Breast epithelium (tissue), 3 donors: ENCODE results near the gene CINP.

ENCODE experiments used
- POLR2A ChIP-seq: fragments of 450-650 bp; IDR thresholded peaks from one replicate; pipeline ENCODE4 v1.6.1; 2016; ENCODE audit warnings: antibody characterized with exemption, mild to moderate bottlenecking, moderate library complexity
- TF ChIP-seq, protein P1 (sequence below), 3 donors: fragments of 450-650 bp; IDR thresholded peaks; one replicate each; pipeline ENCODE4 v1.5.1; 2016 to 2017; ENCODE audit warnings: antibody characterized with exemption in 3 of 3, mild to moderate bottlenecking in 3 of 3, moderate library complexity in 3 of 3

DNA sequence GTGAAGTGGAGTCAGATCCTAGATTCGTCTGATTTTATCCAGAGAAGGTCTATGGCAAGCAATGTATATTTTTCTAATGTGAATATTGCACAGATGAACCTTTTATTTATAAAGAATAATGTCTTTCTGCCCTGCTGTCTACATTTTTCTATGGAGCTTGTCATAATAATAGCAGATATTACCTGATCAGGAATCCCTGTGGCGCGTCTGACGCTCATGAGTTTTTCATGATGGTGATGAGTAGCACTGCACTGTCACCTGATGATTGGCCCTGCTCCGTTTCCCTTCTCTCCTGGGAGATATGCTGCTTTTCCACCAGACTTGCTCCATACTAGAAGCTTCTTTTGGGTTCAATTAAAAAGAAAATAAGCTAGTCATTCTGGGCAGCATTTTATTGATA lies 20.5 kb downstream of the CINP start:
- TF ChIP-seq, protein P1, sequence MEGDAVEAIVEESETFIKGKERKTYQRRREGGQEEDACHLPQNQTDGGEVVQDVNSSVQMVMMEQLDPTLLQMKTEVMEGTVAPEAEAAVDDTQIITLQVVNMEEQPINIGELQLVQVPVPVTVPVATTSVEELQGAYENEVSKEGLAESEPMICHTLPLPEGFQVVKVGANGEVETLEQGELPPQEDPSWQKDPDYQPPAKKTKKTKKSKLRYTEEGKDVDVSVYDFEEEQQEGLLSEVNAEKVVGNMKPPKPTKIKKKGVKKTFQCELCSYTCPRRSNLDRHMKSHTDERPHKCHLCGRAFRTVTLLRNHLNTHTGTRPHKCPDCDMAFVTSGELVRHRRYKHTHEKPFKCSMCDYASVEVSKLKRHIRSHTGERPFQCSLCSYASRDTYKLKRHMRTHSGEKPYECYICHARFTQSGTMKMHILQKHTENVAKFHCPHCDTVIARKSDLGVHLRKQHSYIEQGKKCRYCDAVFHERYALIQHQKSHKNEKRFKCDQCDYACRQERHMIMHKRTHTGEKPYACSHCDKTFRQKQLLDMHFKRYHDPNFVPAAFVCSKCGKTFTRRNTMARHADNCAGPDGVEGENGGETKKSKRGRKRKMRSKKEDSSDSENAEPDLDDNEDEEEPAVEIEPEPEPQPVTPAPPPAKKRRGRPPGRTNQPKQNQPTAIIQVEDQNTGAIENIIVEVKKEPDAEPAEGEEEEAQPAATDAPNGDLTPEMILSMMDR (IDR thresholded peaks at IDR 0.05), result no peak
- no peak for TF ChIP-seq POLR2A
